Breast epithelium (tissue), 4 donors: Measurements from ENCODE around the gene TSHZ1. TPM values are rescaled to one million over a fixed set of nuclear protein-coding genes. Genes with fewer than 3 reads are reported as not detected.

Experiments used
- DNase-seq, 2 donors: peaks; one replicate each; pipeline ENCODE4 v3.0.0-alpha.2; 2019; ENCODE audit warnings: low spot score in 2 of 2
- H3K27ac ChIP-seq, 2 donors: fragments of 200-600 bp; sonication (generic) in 1 of 2; one replicate each; pipeline ENCODE4 v1.5.1; 2016 to 2019; ENCODE audit warnings: mild to moderate bottlenecking in 1 of 2
- H3K27me3 ChIP-seq, 2 donors: fragments of 200-600 bp; sonication (generic) in 1 of 2; one replicate each; pipeline versions ENCODE4 v1.5.1 to v1.6.0; 2017 to 2019; ENCODE audit warnings: control low read depth in 1 of 2, mild to moderate bottlenecking in 1 of 2
- H3K36me3 ChIP-seq: fragments of 200-600 bp; one replicate; pipeline ENCODE4 v1.5.1; 2019
- H3K4me1 ChIP-seq, 2 donors: fragments of 200-600 bp; sonication (generic); one replicate each; pipeline ENCODE4 v1.5.1; 2016 to 2019; ENCODE audit warnings: control low read depth in 1 of 2
- H3K4me3 ChIP-seq, 3 donors: fragments of 200-600 bp; sonication (generic); 1 replicate in 2 of 3; 2 replicates in 1 of 3; pipeline ENCODE4 v1.5.1; 2016 to 2019; ENCODE audit warnings: mild to moderate bottlenecking in 3 of 3, moderate library complexity in 2 of 3
- H3K9me3 ChIP-seq, 2 donors: fragments of 200-600 bp; sonication (generic) in 1 of 2; one replicate each; pipeline ENCODE4 v1.5.1; 2016 to 2019; ENCODE audit warnings: control low read depth in 1 of 2
- CTCF ChIP-seq, 3 donors: fragments of 450-650 bp; IDR thresholded peaks; one replicate each; pipeline ENCODE4 v1.5.1; 2016 to 2017; ENCODE audit warnings: antibody characterized with exemption in 3 of 3, mild to moderate bottlenecking in 3 of 3, moderate library complexity in 3 of 3
- POLR2A ChIP-seq: fragments of 450-650 bp; IDR thresholded peaks from one replicate; pipeline ENCODE4 v1.6.1; 2016; ENCODE audit warnings: antibody characterized with exemption, mild to moderate bottlenecking, moderate library complexity
- POLR2AphosphoS5 ChIP-seq, 3 donors: sonication (generic); formaldehyde crosslinking; IDR thresholded peaks; one replicate each; pipeline ENCODE4 v1.6.1; 2017; ENCODE audit warnings: antibody characterized with exemption in 3 of 3
- intact Hi-C: fragments of 100-400 bp; cut with DNase I; formaldehyde crosslinking; loops from one replicate; pipeline ENCODE4 v1.15.1; 2023; ENCODE audit warnings: low total_unique reads
- total RNA-seq, 3 donors: library from RNA; depleted of rRNA; stranded (reverse); fragments of >200 nt; gene quantifications; one replicate each; pipeline ENCODE4 v1.1.0, GENCODE V29; 2016

TSHZ1 gene
- total RNA-seq, 3 donors from 2014 or later: 12.3 to 18.3 (median 16.4) TPM

- H3K4me1 ChIP-seq: no peaks in the 10 kb centered on the region
- intact Hi-C loops: no loop called here
- H3K27ac ChIP-seq: peak overlapping the region in 1 of 2 donors; percentile 45
Measured at GRCh38 chr18:75199327-75199726, 11.3 kb upstream of the TSHZ1 start.

GRCh38 chr18:75200071-75200470 lies 10.5 kb upstream of the TSHZ1 start:
- TF ChIP-seq CTCF (IDR thresholded peaks at IDR 0.05): no peak
- TF ChIP-seq POLR2A: no peak
- TF ChIP-seq POLR2AphosphoS5 (IDR thresholded peaks at IDR 0.05): no peak
- intact Hi-C loops: no loop called here
- no peaks in the 10 kb centered on the region for H3K4me1 ChIP-seq
- peak overlapping the region in 1 of 2 donors; percentile 39 for H3K27ac ChIP-seq
- no peaks in the 10 kb centered on the region for H3K36me3 ChIP-seq
- H3K4me3 ChIP-seq: no peak overlapping the region
- no peak for DNase-seq
- no peaks in the 10 kb centered on the region for H3K27me3 ChIP-seq
- no peaks in the 10 kb centered on the region for H3K9me3 ChIP-seq

More at GRCh38 chr18:75199327-75199726, 11.3 kb upstream of the TSHZ1 start:
- TF ChIP-seq POLR2A (no peak), POLR2AphosphoS5 (IDR thresholded peaks at IDR 0.05) (no peak), CTCF (IDR thresholded peaks at IDR 0.05) (no peak)
- Histone ChIP-seq H3K27me3 (no peaks in the 10 kb centered on the region), H3K36me3 (no peaks in the 10 kb centered on the region), H3K4me3 (no peak overlapping the region), H3K9me3 (no peaks in the 10 kb centered on the region)
- no peak for DNase-seq

DNA sequence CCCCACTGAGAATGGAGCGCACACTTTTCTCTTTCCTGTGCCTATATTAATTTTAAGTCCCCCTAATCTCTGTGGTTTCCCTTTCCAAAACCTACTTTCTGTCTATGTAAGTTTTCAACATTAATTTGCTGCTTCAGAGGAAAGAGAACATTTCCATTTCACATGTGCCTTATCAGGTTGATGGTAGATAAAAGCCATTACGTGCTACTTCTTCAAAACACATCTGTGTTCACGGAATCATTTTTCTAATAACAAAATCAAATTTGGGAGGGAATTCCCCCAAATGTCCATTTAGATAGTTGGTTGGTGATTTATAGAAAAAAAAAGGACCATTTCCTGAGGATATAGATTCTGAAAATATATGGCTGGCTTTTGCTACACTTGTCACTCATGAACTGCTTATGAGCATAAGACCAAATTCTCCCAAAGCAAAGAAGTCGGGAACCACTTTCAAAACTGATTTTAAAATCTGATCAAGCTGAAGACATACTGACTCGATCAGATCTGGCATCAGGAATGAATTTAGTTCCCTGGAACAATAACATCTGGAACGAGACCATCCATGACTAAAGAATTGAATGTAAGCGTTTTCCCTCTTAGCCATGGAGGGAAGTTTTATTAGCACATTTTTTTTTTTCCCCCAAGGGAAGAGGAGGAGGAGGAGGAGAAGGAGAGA lies 9.9 kb upstream of the TSHZ1 start:
- H3K4me1 ChIP-seq: no peaks in the 10 kb centered on the region
- H3K9me3 ChIP-seq: no peaks in the 10 kb centered on the region
- no peak overlapping the region for H3K4me3 ChIP-seq
- no peaks in the 10 kb centered on the region for H3K36me3 ChIP-seq
- DNase-seq: no peak
- intact Hi-C loops: no loop called here
- no peaks in the 10 kb centered on the region for H3K27me3 ChIP-seq
- TF ChIP-seq CTCF (IDR thresholded peaks at IDR 0.05) (no peak), POLR2AphosphoS5 (IDR thresholded peaks at IDR 0.05) (no peak), POLR2A (no peak)
- peak overlapping the region in 1 of 2 donors; percentile 77 for H3K27ac ChIP-seq

DNA sequence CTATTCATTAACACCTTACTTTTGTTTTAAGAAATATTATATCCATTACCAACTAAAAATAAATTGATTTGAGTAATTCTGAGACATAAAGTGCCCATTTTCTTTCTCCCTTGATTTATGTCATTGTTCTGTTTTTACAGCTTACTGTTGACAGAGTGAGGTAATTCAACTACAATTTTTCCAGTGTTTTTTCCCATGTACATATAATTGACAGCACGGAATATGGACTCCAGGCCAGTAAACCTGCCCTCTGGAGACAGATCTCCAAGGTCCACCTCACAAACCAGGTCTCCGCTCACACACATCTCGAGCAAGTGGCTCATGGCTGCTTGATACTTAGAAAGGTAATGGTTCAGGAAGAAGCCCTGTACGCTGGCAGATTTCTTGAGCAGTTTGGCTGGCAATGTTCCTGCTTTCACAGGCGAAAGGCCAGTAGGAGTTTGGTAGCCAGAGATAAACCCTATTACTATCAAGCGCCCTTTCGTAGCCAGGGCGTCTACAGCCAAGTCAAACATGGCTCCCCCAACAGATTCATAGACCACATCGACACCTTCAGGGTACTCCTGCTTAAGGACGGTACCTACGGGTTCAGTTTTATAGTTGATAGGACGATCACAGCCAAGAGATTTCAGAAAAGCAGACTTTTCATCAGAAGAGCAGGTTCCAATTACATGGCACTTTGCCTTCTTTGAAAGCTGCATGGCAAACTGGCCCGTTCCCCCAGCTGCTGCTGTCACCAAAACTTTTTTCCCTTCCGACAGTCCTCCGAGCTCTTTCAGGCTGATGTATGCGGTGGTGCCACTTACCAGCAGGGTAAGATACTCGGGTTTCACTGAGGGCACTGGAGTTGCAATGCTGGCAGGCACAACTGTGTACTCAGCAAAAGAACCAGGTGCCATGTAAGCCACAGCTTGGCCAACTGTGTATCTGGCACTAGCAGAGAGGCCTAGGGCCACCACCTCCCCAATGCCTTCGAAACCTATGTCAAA lies 9.0 kb upstream of the TSHZ1 start:
- Histone ChIP-seq H3K4me1 (no peaks in the 10 kb centered on the region), H3K36me3 (no peaks in the 10 kb centered on the region), H3K27ac (peak overlapping the region; percentile 52 to 77), H3K27me3 (no peaks in the 10 kb centered on the region), H3K9me3 (no peaks in the 10 kb centered on the region), H3K4me3 (no peak overlapping the region)
- TF ChIP-seq POLR2A: no peak
- no peak for TF ChIP-seq POLR2AphosphoS5 (IDR thresholded peaks at IDR 0.05)
- no peak for TF ChIP-seq CTCF (IDR thresholded peaks at IDR 0.05)
- intact Hi-C loops: no loop called here
- DNase-seq: no peak
